ENCODE results near the gene CD101.
"Not testable (repeated sequence)": the region's sequence is repeated elsewhere in the genome, so short reads cannot be mapped to it uniquely, and the experiment has no call there.

CD101 gene, protein sequence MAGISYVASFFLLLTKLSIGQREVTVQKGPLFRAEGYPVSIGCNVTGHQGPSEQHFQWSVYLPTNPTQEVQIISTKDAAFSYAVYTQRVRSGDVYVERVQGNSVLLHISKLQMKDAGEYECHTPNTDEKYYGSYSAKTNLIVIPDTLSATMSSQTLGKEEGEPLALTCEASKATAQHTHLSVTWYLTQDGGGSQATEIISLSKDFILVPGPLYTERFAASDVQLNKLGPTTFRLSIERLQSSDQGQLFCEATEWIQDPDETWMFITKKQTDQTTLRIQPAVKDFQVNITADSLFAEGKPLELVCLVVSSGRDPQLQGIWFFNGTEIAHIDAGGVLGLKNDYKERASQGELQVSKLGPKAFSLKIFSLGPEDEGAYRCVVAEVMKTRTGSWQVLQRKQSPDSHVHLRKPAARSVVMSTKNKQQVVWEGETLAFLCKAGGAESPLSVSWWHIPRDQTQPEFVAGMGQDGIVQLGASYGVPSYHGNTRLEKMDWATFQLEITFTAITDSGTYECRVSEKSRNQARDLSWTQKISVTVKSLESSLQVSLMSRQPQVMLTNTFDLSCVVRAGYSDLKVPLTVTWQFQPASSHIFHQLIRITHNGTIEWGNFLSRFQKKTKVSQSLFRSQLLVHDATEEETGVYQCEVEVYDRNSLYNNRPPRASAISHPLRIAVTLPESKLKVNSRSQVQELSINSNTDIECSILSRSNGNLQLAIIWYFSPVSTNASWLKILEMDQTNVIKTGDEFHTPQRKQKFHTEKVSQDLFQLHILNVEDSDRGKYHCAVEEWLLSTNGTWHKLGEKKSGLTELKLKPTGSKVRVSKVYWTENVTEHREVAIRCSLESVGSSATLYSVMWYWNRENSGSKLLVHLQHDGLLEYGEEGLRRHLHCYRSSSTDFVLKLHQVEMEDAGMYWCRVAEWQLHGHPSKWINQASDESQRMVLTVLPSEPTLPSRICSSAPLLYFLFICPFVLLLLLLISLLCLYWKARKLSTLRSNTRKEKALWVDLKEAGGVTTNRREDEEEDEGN

DNA sequence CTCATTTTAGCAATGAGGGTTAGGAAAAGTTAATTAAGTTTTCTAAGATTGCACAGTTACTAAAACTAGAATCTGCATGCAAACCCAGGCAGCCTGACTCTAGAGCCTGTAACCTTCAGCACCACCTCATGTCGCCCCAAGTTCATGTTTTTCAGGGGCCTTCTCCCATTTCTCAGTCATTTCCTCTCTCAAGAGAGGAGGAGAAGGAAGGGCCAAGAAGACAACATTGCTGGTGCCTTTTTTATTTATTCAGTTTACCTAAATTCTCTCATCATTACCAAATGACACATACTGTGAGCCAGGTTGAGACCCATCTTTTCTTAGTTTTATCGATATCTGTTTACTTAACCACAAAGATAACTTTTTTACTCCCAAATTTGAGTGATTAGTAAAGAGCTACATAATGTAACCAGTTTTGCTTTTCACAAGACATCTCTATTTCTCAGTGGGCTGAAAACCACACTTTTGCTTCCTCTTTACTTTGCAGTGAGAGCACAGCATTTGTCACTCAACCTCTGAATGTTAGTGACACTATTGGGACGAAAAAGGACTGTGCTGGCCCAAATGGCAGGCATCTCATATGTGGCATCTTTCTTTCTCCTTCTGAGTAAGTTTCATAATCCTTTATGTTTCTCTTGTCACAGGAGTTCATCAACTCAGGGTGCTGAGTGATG, at the start of gene CD101:
CD101 (plus strand) TSS at position 507 of the 674 bp plus-strand sequence; CDS start at position 565, 58 bp downstream.
- no peak for DNase-seq

DNA sequence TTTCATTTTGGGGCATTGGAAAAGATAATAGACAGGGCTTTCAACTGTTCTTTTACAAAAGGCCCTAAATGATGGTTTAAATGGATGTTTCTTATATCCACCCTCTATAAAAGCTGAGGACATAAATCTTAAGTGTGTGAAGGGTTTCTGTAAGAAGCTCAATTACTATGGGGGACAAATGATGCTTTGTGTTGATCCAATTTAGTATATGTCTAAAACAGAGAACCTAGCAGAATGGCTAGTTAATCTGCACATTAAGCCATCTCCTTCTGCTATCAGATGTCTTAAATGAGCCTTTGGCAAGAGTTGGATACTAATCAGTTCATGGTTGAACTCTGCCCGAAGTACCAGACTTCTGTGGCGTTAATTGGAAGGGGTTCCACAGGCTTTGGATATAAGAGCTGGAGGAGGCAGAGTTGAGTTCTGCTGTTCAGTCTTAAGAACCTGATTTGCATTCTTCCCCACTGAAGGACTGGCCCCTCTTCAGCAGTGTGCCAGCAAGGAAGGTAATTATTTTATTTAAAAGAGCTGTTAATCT, 48.8 kb upstream of the CD101 start:
- DNase-seq, result no peak

DNA sequence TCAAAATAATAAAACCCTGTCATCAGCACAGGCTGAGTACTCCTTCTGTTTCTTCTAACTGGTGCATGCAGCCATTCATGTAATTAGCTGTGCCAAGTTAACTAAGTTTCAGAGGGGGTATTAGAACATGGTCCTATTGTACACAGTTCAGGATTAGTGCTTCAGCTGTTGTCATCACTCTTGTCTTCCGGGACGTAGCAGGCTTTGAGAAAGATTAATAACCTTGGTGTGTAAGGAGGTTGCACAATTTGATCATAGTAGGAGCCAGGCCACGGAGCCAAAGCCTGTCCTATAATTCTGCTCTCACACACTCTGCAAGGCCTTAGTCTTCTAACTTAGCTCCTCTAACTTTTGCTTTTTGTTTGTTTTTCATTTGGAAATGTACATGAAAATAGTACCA, 47.1 kb upstream of the CD101 start:
- no peak for DNase-seq

DNA sequence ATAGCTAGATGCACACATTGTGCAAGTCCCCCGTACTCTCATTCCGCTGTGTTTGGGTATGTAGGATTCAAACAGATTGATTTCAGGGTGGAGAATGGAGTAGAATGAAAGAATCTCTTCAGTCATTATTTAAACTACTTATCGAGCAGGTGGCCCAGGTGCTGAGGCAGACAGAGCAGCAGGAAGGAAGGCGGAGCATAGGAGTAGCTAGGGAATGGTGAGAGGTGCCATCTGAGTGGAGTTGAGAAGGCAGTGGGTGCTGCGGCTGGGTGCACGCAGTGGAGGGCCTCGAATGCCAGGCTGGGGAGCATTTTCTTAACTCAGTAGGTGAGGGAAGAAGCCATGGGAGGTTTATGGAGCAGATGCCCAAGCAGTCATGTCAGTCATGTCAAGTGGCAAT, 45.2 kb upstream of the CD101 start:
- peak; percentile 69 for DNase-seq

DNA sequence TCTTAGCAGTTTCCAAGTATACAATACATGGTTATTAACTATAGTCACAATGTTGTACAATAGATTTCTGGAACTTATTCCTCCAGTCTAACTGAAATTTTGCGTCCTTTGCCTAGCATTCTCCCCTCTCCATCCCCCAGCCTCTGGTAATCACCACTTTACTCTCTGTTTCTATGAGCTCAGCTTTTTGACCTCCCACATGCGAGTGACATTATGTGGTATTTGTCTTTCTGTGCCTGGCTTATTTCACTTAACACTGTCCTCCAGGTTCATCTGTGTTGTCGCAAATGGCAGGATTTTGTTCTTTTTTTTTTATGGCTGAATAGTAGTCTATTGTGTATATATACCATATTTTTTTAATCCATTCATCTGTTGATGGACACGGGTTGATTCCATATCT, 43.9 kb upstream of the CD101 start:
- DNase-seq, result no peak

DNA sequence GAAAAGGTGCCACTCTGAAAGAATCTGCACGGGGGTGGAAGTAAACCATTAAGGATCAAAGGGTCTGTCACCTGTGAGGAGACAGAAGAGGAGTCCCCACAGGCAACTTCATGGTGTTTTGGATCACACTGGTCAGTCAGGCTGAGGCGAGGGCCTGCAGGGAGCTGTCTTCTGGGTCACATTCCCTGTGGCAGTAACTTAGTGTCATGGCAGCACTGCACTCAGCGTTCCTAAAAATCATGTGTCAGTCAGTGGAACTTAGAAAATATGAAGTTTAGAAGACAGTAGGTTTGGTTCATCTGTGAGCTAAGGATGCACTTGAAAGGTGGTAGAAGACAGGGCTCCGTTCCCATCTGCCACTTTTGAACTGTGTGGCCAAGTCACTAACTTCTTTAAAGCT, 43.5 kb upstream of the CD101 start:
- no peak for DNase-seq

DNA sequence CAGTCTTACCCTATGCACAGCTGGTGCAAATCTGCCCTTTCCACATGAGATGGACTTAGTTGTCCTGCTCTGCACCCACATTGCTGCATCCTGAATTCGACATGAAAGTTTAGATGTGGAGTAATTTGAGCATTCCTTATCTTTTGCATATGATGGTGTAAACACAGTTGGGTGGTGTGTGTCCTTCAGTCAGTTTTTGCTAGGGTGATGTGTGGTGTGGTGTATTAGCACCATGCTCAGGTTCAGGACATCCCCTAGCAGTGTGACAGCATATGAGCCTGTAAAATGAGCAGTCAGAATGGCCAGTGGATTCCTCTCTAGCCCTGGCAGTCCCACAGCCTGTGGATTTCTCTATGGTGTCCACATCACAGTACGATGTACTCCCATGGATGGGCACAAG, 42.6 kb upstream of the CD101 start:
- DNase-seq, result no peak

DNA sequence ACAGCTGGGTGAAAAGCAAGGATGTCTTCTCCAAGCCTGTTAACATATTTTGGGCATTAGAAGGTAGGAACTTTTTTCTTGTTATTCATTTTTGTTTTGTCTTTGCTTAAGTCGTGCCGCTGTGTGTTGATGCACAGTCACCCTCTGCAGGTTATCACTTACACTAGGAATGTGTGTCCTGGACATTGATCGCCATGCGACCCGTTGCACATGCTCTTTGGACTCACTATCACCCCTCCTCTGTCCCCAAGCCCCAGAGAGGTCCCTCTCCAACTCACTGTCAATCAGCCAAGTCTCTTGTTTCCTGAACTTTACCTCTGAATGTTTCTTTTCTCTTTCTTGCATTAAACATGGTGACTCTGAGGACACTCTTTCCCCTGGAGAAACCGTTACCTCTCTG, 40.0 kb upstream of the CD101 start:
- DNase-seq, result no peak

DNA sequence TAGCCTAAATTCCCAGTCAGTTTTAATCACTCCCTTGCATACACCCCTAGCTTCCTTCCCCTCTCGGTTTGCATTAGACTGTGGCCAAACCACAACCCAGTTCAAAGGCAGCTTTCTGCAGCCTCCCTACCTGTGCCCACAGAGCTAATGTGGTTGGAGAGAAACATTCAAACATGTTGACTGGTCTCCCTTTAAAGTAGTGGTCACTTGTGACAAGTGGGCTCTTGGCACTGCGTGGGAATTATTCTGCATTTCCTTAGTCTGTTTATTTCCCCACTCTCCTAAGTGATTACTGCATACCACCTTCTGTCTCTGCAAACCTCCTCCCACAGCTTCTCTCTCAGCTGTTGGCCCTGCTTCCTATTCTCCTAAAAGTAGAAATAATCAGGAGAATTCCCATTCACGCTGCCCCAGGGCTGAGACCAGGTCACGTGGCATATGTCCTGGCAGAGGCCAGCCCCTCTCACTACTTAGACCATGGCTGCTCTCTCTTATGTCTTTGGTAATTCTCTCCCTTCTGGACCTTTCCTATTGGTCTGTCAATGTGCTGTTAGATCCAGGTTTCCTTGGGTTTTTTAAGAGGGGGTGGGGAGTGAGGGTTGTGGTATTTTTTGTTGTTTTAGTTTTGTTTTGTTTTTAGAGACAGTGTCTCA, 38.4 kb upstream of the CD101 start:
- DNase-seq, result no peak

DNA sequence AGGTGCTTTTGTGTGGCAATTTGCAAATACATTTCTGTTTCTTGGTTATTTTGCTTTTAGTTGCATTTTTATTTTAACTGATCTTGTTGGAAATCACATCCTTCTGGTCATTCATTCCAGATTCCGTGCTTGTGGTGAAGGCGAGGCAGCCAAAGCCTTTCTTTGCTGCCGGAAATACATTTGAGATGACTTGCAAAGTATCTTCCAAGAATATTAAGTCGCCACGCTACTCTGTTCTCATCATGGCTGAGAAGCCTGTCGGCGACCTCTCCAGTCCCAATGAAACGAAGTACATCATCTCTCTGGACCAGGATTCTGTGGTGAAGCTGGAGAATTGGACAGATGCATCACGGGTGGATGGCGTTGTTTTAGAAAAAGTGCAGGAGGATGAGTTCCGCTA, 34.8 kb upstream of the CD101 start:
- no peak for DNase-seq

DNA sequence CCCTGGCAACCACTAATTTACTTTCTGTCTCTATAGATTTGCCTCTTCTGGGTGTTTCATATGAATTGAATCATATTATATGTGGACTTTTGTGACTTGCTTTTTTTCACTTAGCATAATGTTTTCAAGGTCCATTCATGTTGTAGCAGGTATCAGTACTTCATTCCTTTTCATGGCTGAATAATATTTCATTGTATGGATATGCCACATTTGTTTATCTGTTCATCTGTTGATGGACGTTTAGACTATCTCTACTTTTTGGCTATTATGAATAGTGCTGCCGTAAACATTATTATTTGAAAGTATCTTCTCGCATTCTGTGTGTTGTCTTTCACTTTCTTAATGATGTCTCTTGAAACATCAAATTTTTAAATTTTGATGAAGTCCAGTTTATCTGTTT, 32.8 kb upstream of the CD101 start:
- no peak for DNase-seq

DNA sequence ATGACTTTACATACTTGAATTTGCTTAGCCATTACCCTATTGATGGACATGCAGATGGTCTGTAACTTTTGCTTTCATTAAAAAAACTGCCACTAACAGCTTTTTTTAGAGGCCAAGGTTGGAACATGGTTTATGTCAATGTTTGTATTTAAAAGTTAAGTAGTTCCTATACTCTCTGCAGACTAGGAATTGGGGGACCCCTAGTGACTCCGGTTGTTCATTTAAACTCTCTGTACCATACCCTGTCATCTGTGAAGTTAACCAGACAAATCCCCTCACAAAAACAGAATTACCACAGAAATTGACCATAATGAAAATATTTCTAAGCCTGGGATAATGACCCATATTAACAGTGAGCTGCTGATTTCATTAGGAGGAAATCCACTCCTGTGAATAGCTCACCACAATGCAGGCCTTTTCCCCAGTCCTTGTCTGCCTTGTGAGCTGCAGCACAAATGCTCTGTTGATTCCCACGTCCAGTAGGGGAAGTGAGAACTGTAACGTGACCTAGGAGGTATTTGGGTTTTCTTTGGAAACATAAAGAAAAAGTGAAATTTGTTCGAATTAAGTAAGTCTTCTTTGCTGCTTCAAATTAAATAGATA, 30.2 kb upstream of the CD101 start:
- no peak for DNase-seq

DNA sequence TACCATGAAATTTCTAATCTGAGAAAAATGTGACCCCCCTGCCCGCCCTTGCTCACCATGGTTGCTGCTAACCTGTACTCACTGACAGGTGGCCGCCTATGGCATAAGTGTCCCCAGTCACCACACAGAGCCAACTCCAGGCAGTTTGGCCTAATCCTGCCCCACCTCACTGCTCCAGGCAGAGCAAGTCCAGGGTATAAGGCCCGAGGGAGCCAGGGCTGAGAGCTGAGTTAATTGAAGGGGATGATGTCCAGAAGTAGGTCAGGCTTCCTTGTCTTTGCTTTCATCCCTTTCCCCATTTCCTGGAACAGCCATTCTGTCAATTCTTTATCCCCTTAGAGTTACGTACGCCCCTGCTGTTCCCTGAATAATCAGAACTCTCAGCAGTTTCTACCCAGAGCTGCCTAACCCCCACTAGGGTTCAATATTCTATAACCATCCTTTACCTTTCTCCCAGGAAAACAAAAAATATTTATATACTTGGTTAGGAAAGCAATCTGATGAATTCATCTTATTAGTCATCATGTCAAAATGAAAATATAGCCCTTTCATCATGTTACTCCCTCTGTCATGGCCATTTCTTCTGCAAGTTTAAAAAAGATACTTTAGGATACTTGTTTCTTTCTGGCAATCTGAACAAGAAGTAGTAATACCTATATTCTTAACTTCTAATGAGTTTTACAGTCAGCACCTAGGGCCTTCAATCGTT, 29.4 kb upstream of the CD101 start:
- DNase-seq, result no peak

DNA sequence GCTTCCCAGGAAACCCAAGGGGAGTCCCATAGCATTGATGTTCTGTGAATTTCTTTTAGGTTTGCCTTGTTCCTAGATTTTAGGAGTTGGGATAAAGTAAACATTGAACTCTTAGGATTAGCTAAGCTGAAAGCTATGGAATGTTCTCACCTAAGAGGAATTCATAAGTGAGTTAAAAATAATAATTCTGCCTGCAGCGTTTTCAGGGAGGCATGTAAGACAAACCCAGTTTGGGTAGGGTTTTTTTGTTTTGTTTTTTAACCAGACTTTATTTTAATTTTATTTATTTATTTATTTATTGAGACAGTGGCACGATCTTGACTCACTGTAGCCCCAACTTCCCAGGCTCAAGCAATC, 28.9 kb upstream of the CD101 start:
- no peak for DNase-seq

DNA sequence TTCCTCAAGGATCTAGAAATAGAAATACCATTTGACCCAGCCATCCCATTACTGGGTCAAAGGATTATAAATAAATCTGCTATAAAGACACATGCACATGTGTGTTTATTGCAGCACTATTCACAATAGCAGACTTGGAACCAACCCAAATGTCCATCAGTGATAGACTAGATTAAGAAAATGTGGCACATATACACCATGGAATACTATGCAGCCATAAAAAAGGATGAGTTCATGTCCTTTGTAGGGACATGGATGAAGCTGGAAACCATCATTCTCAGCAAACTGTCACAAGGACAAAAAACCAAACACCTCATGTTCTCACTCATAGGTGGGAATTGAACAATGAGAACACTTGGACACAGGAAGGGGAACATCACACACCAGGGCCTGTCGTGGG, 21.3 kb upstream of the CD101 start:
- DNase-seq, result not testable (repeated sequence)

DNA sequence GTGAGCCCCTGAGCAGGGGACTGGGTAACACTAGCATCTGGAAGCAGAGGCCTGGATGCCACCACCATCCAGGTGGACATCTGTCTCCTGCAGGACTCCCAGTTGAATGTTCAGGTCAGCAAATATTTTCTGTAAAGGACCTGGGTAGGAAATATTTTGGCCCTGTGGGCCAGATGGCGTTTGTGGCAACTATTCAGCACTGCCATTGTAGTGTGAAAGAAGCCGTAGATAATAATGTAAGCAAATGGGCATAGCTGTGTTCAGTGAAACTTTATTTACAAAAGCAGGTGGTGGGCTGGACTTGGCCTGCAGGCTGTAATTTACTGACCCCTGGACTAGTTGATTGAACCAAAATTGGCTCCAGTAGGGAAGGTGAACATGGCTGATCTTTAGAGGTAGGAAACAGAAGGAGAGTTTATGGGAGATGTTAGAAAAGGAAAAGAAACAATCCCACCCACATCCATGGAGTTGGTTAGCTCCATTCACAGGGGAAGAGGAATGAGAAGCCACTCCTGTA, 20.0 kb upstream of the CD101 start:
- DNase-seq, result no peak

DNA sequence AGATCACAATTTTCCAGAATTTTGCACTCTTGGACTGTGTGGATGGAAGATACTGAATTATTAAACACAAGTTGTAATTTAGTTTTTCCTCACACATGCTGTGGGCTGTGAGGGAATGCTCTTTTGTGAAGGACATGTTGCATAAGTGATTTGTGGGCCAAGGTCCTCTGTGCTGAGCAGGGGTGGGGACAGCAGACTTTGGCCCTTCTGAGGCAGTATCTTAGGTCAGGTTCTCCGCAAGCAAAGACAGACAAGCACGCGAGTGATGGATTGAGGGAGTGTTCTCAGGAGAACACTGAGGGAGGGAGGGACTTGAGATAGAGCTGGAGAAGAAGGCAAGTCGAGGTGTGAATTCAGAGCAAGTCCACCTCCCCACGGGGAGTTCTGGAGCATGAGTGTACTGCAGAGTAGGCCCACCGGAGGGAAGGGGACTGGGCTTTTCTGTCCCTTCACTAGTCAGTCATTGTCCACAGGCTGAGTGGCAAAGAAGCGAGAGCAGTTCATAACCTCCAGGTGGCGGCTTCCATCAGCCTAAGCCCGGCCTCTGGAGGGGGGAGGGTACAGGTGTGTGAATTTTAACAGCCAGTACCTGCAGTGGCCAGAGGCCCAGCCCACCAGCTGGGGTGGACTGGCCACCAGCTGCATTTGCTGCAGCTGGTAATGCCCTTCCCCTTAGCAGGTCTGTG, 19.1 kb upstream of the CD101 start:
- no peak for DNase-seq

DNA sequence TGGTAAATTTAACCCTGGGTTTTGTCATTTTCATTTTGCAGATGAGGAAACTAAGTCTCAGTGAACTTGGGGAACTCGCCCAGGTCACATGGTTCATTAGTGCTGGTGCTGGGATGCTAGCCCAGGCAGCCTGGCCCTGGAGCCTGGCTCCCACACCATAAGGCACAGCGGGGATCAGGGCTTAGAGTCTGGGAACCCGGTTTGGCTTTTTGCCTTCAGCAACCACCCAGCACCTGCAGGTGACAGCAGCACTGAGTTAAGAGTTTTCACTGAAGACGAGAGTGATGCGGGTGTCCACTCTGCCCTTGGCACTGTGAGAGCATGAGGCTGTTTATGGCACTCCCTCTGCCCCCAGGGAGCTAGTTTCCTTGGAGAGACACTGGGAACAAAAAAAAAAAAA, 18.4 kb upstream of the CD101 start:
- peak; percentile 18 for DNase-seq

DNA sequence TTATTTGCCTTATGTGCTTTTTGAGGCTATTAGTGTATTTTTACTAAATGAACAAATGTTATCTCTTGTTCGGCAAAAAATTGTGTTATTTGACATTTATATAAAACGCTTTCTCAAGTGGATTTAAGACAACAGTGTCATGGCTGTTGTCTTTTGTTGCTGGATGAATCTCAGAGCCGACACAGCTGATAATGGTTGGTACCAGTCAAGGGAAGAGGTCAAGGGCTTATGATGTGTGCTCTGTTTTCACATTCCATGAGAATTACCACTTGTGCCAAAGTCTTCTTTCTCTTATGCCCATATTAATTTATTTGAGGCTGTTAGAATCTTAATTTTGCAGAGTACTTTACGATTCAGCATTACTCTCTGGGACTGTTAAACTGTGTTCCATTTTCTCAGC, 17.9 kb upstream of the CD101 start:
- DNase-seq, result no peak

DNA sequence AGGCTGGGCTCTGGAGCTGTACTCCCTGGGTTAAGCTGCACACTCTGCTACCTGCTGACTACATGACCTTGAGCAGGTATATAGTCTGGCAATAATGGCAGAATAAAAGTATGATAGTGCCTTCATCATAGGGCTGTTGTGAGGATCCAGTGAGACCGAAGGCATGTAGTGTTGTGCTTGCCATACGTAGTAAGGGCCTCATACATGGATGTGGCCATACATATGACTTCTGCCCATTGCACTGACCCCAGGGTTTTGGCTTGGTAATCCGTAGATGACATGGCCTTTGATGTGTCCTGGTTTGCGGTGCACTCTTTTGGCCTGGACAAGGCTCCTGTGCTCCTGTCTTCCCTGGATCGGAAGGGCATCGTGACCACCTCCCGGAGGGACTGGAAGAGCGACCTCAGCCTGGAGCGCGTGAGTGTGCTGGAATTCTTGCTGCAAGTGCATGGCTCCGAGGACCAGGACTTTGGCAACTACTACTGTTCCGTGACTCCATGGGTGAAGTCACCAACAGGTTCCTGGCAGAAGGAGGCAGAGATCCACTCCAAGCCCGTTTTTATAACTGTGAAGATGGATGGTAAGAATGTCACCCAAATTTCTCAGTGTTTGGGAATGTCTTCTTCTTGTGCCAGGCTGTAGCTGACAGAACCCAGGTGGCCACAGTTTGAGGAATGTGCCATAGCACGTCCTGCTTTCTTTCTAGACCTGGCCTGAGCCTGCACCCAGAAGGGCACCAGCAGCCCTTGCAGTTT, 17.0 kb upstream of the CD101 start:
- no peak for DNase-seq

All from NCI-H2171 (cell line).